Mesendoderm (in vitro differentiated cells): ENCODE measurements around the gene SH2D3A.

Experiments used
- DNase-seq: peaks from one replicate; pipeline ENCODE4 v3.0.0; 2013
- H2AK5ac ChIP-seq: 2 replicates; pipeline ENCODE4 v1.6.1; 2013; ENCODE audit warnings: low read length, inconsistent platforms
- H2BK120ac ChIP-seq: 2 replicates; pipeline ENCODE4 v1.6.1; 2013; ENCODE audit warnings: low read depth, mild to moderate bottlenecking, low read length, moderate library complexity, mixed read lengths
- H2BK15ac ChIP-seq: replicated peaks from 2 replicates; pipeline ENCODE4 v1.6.1; 2013; ENCODE audit warnings: low read depth, mild to moderate bottlenecking, moderate library complexity
- H2BK5ac ChIP-seq: 2 replicates; pipeline ENCODE4 v1.6.1; 2013; ENCODE audit warnings: low read length, inconsistent platforms
- H3K18ac ChIP-seq: 2 replicates; pipeline ENCODE4 v1.6.1; 2013; ENCODE audit warnings: mild to moderate bottlenecking, low read length, mixed read lengths
- H3K23ac ChIP-seq: one replicate; pipeline ENCODE4 v1.6.1; 2013; ENCODE audit warnings: low read length
- H3K27ac ChIP-seq: 2 replicates; pipeline ENCODE4 v1.5.1; 2013; ENCODE audit warnings: low read depth, mild to moderate bottlenecking, inconsistent platforms, low read length, moderate library complexity
- H3K27me3 ChIP-seq: 2 replicates; pipeline ENCODE4 v1.6.1; 2013; ENCODE audit warnings: low read length, control low read depth, mild to moderate bottlenecking, inconsistent platforms; ENCODE audit not compliant: insufficient read depth, poor library complexity
- H3K36me3 ChIP-seq: 2 replicates; pipeline ENCODE4 v1.6.1; 2013; ENCODE audit warnings: low read length, inconsistent platforms; ENCODE audit not compliant: control insufficient read depth, insufficient read depth
- H3K4ac ChIP-seq: one replicate; pipeline ENCODE4 v1.6.1; 2013; ENCODE audit warnings: low read depth, mild to moderate bottlenecking, low read length, moderate library complexity
- H3K4me1 ChIP-seq: 2 replicates; pipeline ENCODE4 v1.6.1; 2013; ENCODE audit warnings: low read depth, low read length, inconsistent platforms; ENCODE audit not compliant: control insufficient read depth
- H3K4me2 ChIP-seq: 2 replicates; pipeline ENCODE4 v1.6.1; 2013; ENCODE audit warnings: low read length
- H3K4me3 ChIP-seq: 2 replicates; pipeline ENCODE4 v1.5.1; 2013; ENCODE audit warnings: mild to moderate bottlenecking, low read length
- H3K56ac ChIP-seq: one replicate; pipeline ENCODE4 v1.6.1; 2013; ENCODE audit warnings: low read length
- H3K79me1 ChIP-seq: 2 replicates; pipeline ENCODE4 v1.6.1; 2013; ENCODE audit warnings: low read length, inconsistent platforms
- H3K79me2 ChIP-seq: 2 replicates; pipeline ENCODE4 v1.6.1; 2013; ENCODE audit warnings: mild to moderate bottlenecking, low read length; ENCODE audit not compliant: control insufficient read depth, insufficient read depth
- H3K9ac ChIP-seq: 2 replicates; pipeline ENCODE4 v1.6.1; 2013; ENCODE audit warnings: low read length, inconsistent platforms
- H4K5ac ChIP-seq: one replicate; pipeline ENCODE4 v1.6.1; 2013; ENCODE audit warnings: low read length
- H4K8ac ChIP-seq: one replicate; pipeline ENCODE4 v1.6.1; 2013; ENCODE audit warnings: low read depth, mild to moderate bottlenecking, control low read depth, low read length, moderate library complexity
- WGBS: extraction: QIAGEN DNeasy Blood & Tissue Kit; methylation state at CpG from one replicate; pipeline ENCODE4 v1.1.7; 2013; ENCODE audit warnings: low lambda C conversion rate, missing lambda C conversion rate; ENCODE audit not compliant: insufficient coverage; ENCODE audit errors: extremely low coverage; 5-methylcytosine and 5-hydroxymethylcytosine counted together

The SH2D3A gene

GRCh38 chr19:6788896-6789295 is 21.7 kb upstream of the SH2D3A start:
- no peaks in the 10 kb centered on the region for H3K79me2 ChIP-seq
- no CpG with 5 or more reads among the region's 4 CpGs for WGBS
- no peak overlapping the region for H4K5ac ChIP-seq

GRCh38 chr19:6787393-6787792 is 20.2 kb upstream of the SH2D3A start:
- Histone ChIP-seq H3K9ac (no peak overlapping the region), H4K5ac (no peak overlapping the region), H3K4me2 (no peak overlapping the region), H2BK15ac (no peak overlapping the region), H3K4me1 (no peaks in the 10 kb centered on the region), H3K4ac (no peak overlapping the region), H3K79me2 (no peaks in the 10 kb centered on the region), H3K4me3 (no peak overlapping the region), H3K18ac (no peak overlapping the region), H3K36me3 (no peaks in the 10 kb centered on the region), H4K8ac (no peak overlapping the region), H3K79me1 (no peaks in the 10 kb centered on the region), H2BK5ac (no peak overlapping the region), H3K56ac (no peak overlapping the region), H3K27ac (no peak overlapping the region), H3K23ac (no peak overlapping the region), H2BK120ac (no peak overlapping the region), H3K27me3 (no peaks in the 10 kb centered on the region), H2AK5ac (no peak overlapping the region)
- no peak for DNase-seq
- WGBS = no CpG with 5 or more reads among the region's 4 CpGs

More at GRCh38 chr19:6788896-6789295, 21.7 kb upstream of the SH2D3A start:
- no peak for DNase-seq
- no peak overlapping the region for H2BK5ac ChIP-seq
- no peak overlapping the region for H3K27ac ChIP-seq
- no peaks in the 10 kb centered on the region for H3K27me3 ChIP-seq
- H2AK5ac ChIP-seq = no peak overlapping the region
- no peak overlapping the region for H2BK120ac ChIP-seq
- no peak overlapping the region for H3K18ac ChIP-seq
- no peaks in the 10 kb centered on the region for H3K79me1 ChIP-seq
- H3K56ac ChIP-seq = no peak overlapping the region
- no peak overlapping the region for H3K4me2 ChIP-seq
- no peak overlapping the region for H2BK15ac ChIP-seq
- no peak overlapping the region for H3K9ac ChIP-seq
- H4K8ac ChIP-seq = no peak overlapping the region
- H3K4ac ChIP-seq = no peak overlapping the region
- H3K23ac ChIP-seq = no peak overlapping the region
- no peaks in the 10 kb centered on the region for H3K4me1 ChIP-seq
- no peaks in the 10 kb centered on the region for H3K36me3 ChIP-seq
- H3K4me3 ChIP-seq = no peak overlapping the region

GRCh38 chr19:6779206-6779605 is 12.0 kb upstream of the SH2D3A start:
- Histone ChIP-seq H3K36me3 (no peaks in the 10 kb centered on the region), H2AK5ac (no peak overlapping the region), H4K8ac (no peak overlapping the region), H2BK120ac (no peak overlapping the region), H3K79me1 (no peaks in the 10 kb centered on the region), H4K5ac (no peak overlapping the region), H3K18ac (no peak overlapping the region), H3K4me2 (no peak overlapping the region), H2BK15ac (no peak overlapping the region), H3K23ac (no peak overlapping the region), H3K4ac (no peak overlapping the region), H3K4me1 (no peaks in the 10 kb centered on the region), H3K4me3 (no peak overlapping the region), H3K27me3 (no peaks in the 10 kb centered on the region), H3K27ac (no peak overlapping the region), H3K56ac (no peak overlapping the region), H3K79me2 (no peaks in the 10 kb centered on the region), H2BK5ac (no peak overlapping the region), H3K9ac (no peak overlapping the region)
- DNase-seq = no peak
- no CpG with 5 or more reads among the region's 4 CpGs for WGBS

GRCh38 chr19:6778386-6778785 is 11.2 kb upstream of the SH2D3A start:
- Histone ChIP-seq H3K18ac (no peak overlapping the region), H3K9ac (no peak overlapping the region), H3K4me3 (no peak overlapping the region), H2BK15ac (no peak overlapping the region), H3K4me1 (no peaks in the 10 kb centered on the region), H3K23ac (no peak overlapping the region), H3K36me3 (no peaks in the 10 kb centered on the region), H2AK5ac (no peak overlapping the region), H2BK5ac (no peak overlapping the region), H3K27ac (no peak overlapping the region), H3K79me1 (no peaks in the 10 kb centered on the region), H4K5ac (no peak overlapping the region), H3K56ac (no peak overlapping the region), H3K27me3 (no peaks in the 10 kb centered on the region), H4K8ac (no peak overlapping the region), H3K79me2 (no peaks in the 10 kb centered on the region), H3K4me2 (no peak overlapping the region), H3K4ac (no peak overlapping the region), H2BK120ac (no peak overlapping the region)
- DNase-seq = no peak
- no CpG with 5 or more reads among the region's 4 CpGs for WGBS

GRCh38 chr19:6777434-6777833 is 10.2 kb upstream of the SH2D3A start:
- Histone ChIP-seq H3K79me2 (no peaks in the 10 kb centered on the region), H3K18ac (no peak overlapping the region), H3K23ac (no peak overlapping the region), H2BK5ac (no peak overlapping the region), H3K27ac (no peak overlapping the region), H3K4me2 (no peak overlapping the region), H3K36me3 (no peaks in the 10 kb centered on the region), H3K79me1 (no peaks in the 10 kb centered on the region), H2BK15ac (no peak overlapping the region), H3K4me3 (no peak overlapping the region), H4K5ac (no peak overlapping the region), H2BK120ac (no peak overlapping the region), H3K4ac (no peak overlapping the region), H4K8ac (no peak overlapping the region), H2AK5ac (no peak overlapping the region), H3K56ac (no peak overlapping the region), H3K27me3 (no peaks in the 10 kb centered on the region), H3K9ac (no peak overlapping the region), H3K4me1 (no peaks in the 10 kb centered on the region)
- no peak for DNase-seq
- WGBS = no CpG with 5 or more reads among the region's 2 CpGs

- H3K4me2 ChIP-seq = no peak overlapping the region
- no CpG with 5 or more reads among the region's 4 CpGs for WGBS
- H2BK120ac ChIP-seq = no peak overlapping the region
- no peak overlapping the region for H3K4me3 ChIP-seq
- no peak overlapping the region for H2BK15ac ChIP-seq
- H3K79me2 ChIP-seq = no peaks in the 10 kb centered on the region
- H3K56ac ChIP-seq = no peak overlapping the region
- H3K36me3 ChIP-seq = no peaks in the 10 kb centered on the region
- H3K27me3 ChIP-seq = no peaks in the 10 kb centered on the region
- H3K79me1 ChIP-seq = no peaks in the 10 kb centered on the region
- H2BK5ac ChIP-seq = no peak overlapping the region
- no peak for DNase-seq
- H3K27ac ChIP-seq = no peak overlapping the region
- H2AK5ac ChIP-seq = no peak overlapping the region
- H3K4ac ChIP-seq = no peak overlapping the region
- no peak overlapping the region for H4K8ac ChIP-seq
- H3K4me1 ChIP-seq = no peaks in the 10 kb centered on the region
- H3K9ac ChIP-seq = no peak overlapping the region
- H3K18ac ChIP-seq = no peak overlapping the region
- no peak overlapping the region for H3K23ac ChIP-seq
- H4K5ac ChIP-seq = no peak overlapping the region
These were observed 9.8 kb upstream of the SH2D3A start for GRCh38 chr19:6776999-6777398.
